Cardiac fibroblast (primary cell): Measurements from ENCODE around the gene ELMO1.

Experiments
- DNase-seq, 2 donors: peaks; one replicate each; pipeline versions ENCODE4 v3.0.0 to v3.0.0-alpha.2; 2010; ENCODE audit warnings: low read depth in 2 of 2
- H3K4me3 ChIP-seq, 2 donors: replicated peaks in 1 of 2; 1 replicate in 1 of 2; 2 replicates in 1 of 2; pipeline ENCODE4 v1.5.1; 2011; ENCODE audit warnings: low read depth in 2 of 2, low read length in 2 of 2, mild to moderate bottlenecking in 2 of 2, moderate library complexity in 1 of 2
- CTCF ChIP-seq: IDR thresholded peaks from one replicate; pipeline ENCODE4 v1.5.1; 2011; ENCODE audit warnings: low read depth, mild to moderate bottlenecking, low read length, inconsistent platforms

ELMO1 gene

GRCh38 chr7:37220664-37221063 is 228.0 kb downstream of the ELMO1 start:
- TF ChIP-seq CTCF, result no peak
- no peak for DNase-seq
- no peak overlapping the region for H3K4me3 ChIP-seq

- H3K4me3 ChIP-seq, result no peak overlapping the region
- no peak for DNase-seq
- TF ChIP-seq CTCF, result no peak
These were observed 229.7 kb downstream of the ELMO1 start for GRCh38 chr7:37218956-37219355.

- H3K4me3 ChIP-seq, result no peak overlapping the region
- TF ChIP-seq CTCF, result no peak
- DNase-seq, result peak in 1 of 2 donors; percentile 33
These were observed 231.7 kb downstream of the ELMO1 start for GRCh38 chr7:37216923-37217322.

- H3K4me3 ChIP-seq, result no peak overlapping the region
- no peak for TF ChIP-seq CTCF
- DNase-seq, result peak in 1 of 2 donors; percentile 64
These were observed 232.4 kb downstream of the ELMO1 start for GRCh38 chr7:37216156-37216852.

GRCh38 chr7:37215290-37215923 is 233.3 kb downstream of the ELMO1 start:
- no peak for TF ChIP-seq CTCF
- H3K4me3 ChIP-seq, result no peak overlapping the region
- no peak for DNase-seq

GRCh38 chr7:37212556-37212955 is 236.1 kb downstream of the ELMO1 start:
- no peak for DNase-seq
- TF ChIP-seq CTCF, result no peak

GRCh38 chr7:37212051-37212450 is 236.6 kb downstream of the ELMO1 start:
- no peak for TF ChIP-seq CTCF
- DNase-seq, result no peak
- H3K4me3 ChIP-seq, result no peak overlapping the region

More at GRCh38 chr7:37212556-37212955, 236.1 kb downstream of the ELMO1 start:
- no peak overlapping the region for H3K4me3 ChIP-seq
